C4-2B (cell line): Measurements from ENCODE around the gene NOLC1.
A peak's percentile ranks its signal among the peaks of the same experiment; 100 is the strongest.

Experiments used
- H3K27ac ChIP-seq: fragments of 450-650 bp; 2 replicates; pipeline ENCODE4 v1.5.1; 2017
- CTCF ChIP-seq: fragments of 450-650 bp; conservative IDR thresholded peaks from 2 replicates; pipeline ENCODE4 v1.5.1; 2017; ENCODE audit warnings: mild to moderate bottlenecking
- ZFX ChIP-seq: fragments of 450-650 bp; IDR thresholded peaks from 2 replicates; pipeline ENCODE4 v1.6.1; 2017

NOLC1 gene

GRCh38 chr10:102151774-102152544 lies at the start of gene NOLC1:
Gene NOLC1, plus strand, starts transcription at chr10:102152389. Its CDS starts 22 bp downstream, at chr10:102152411.
- TF ChIP-seq ZFX, result no peak
- no peak for TF ChIP-seq CTCF
- H3K27ac ChIP-seq, result peak within 1 kb of the TSS; percentile 91

- TF ChIP-seq ZFX (no peak), CTCF (no peak)
- H3K27ac ChIP-seq, result no peak overlapping the region
Observed at GRCh38 chr10:102102421-102102820, 49.8 kb upstream of the NOLC1 start.

DNA sequence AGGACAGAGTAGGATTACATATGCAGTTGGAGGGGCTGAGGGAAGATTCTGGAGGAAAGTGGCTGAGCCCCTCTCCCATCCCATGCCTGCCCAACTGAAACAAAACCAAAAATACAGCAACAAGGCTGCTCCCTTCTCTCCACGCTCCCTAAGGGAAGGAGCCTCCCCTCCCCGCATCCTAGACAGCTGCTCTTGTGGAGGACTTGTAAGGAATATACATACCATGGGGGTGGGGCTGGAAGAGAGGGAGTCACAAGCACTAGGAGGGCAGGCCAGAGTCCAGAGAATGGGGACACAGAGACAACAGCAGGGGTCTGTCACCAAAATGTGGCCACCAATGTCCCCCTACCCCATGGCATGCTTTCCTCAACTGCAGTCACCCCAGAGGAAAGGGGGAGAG lies 45.2 kb upstream of the NOLC1 start:
- TF ChIP-seq ZFX, result no peak
- TF ChIP-seq CTCF, result no peak
- no peak overlapping the region for H3K27ac ChIP-seq

DNA sequence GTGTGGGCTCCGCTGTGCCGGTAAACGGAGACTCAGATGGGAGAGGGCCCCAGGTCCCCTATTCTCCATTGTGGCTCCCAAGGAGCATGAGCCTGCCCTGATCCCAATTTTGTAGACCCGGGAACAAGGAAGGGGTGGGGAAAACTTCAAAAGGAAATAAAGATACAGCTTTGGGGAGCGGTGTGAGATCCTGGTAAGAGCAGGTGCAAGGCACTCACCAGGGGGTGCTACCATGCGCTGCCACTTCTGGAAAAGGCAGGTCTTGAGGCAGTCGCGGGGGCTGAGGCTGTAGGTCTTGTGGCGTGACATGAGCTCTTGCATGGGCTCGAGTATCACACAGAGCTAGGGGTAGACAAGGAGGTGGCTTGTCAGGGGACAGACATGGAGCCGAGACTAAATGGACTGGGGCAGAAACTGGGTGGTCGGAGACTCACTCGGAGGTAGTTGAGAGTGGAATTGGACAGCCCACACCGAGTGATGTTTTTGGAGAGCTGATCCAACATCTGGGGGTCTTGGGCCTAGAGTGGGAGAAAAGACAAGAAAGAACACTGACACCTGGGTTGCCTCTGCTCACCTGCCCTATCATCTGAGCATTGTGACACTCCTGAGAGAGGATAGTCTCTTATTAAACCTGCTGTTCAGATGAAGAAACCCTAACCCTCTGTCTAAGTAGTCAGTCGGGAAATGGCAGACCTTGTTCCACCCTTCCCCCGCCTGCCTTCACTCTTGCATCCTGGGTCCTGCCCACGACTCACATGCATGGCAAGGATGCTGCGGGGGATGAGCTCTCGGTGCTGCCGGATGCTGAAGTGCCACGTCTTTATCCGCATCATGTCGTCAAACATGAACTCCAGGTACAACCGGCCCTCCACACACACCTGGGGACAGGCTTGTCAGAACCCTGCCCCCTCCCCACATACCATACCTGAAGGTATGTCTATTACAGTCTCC lies 42.7 kb upstream of the NOLC1 start:
- TF ChIP-seq ZFX (no peak), CTCF (no peak)

DNA sequence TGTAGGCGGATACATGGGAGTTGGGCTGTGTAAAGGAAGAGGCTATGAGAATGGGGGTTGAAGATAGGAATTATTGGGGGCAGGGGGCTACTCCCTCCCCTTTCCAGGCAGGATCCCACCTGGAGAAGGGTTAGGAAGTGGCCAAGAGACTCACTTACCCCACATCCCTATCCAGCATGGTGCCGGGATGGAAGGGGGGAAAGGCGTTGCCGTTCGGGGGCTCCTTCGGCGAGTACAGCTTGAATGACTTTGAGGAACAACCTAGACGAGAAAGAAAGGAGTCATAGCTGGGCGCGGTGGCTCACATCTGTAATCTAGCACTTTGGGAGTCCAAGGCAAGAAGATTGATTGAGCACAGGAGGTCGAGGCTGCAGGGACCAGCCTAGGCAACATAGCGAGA lies 40.9 kb upstream of the NOLC1 start:
- TF ChIP-seq CTCF, result no peak
- no peak for TF ChIP-seq ZFX
- H3K27ac ChIP-seq, result no peak overlapping the region

More for the DNA sequence above, 42.7 kb upstream of the NOLC1 start:
- no peak overlapping the region for H3K27ac ChIP-seq

DNA sequence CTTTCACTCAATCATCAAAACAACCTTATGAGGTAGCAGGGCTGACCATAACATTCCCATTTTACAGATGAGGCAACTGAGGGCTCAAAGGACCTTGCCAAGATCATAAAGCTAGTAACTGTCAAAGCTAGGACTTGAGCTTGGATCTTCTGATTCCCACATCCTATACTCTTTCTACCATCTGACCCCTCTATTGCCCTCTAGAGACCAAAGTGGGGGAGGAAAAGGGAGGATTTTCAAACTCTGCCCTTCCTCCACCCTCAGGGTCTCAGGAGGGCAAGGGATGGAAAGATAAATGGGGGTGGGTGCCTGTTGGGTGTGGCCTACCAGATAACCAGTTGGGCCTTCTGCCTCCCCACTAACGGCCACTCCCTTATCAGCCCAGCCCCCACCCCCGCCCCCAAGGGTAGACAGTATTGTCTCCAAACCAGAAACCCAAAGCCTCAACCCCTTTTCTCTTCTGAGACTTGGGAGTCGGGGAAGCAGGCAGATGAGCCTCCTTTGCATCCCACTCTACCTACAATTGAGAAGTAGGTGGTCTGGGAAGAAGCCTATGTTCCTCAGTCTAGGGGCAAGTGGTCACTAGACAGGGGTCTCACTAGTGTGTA lies 39.9 kb upstream of the NOLC1 start:
- no peak for TF ChIP-seq ZFX
- no peak; the same call in 1 of the 2 replicates for TF ChIP-seq CTCF
- H3K27ac ChIP-seq, result no peak overlapping the region
